Gastroesophageal sphincter (tissue), 4 donors: ENCODE measurements around the gene SLC6A3. TPM values are rescaled to one million over a fixed set of nuclear protein-coding genes. Genes with fewer than 3 reads are reported as not detected.

Experiments
- ATAC-seq: fragments of 150-250 bp; one replicate; pipeline ENCODE4 v1.9.1; 2016; ENCODE audit warnings: mild to moderate bottlenecking, moderate library complexity
- H3K27ac ChIP-seq, 4 donors: fragments of 200-600 bp; sonication (generic) in 3 of 4; 1 replicate in 3 of 4; 2 replicates in 1 of 4; pipeline ENCODE4 v1.5.1; 2016 to 2019
- H3K27me3 ChIP-seq: fragments of 200-600 bp; sonication (generic); one replicate; pipeline ENCODE4 v1.5.1; 2019
- H3K36me3 ChIP-seq, 2 donors: fragments of 200-600 bp; sonication (generic); one replicate each; pipeline ENCODE4 v1.5.1; 2019; ENCODE audit warnings: control low read depth in 1 of 2
- H3K4me1 ChIP-seq, 3 donors: fragments of 200-600 bp; sonication (generic); 1 replicate in 2 of 3; 2 replicates in 1 of 3; pipeline ENCODE4 v1.5.1; 2016 to 2019; ENCODE audit warnings: control low read depth in 2 of 3
- H3K4me3 ChIP-seq, 2 donors: fragments of 200-600 bp; sonication (generic); one replicate each; pipeline ENCODE4 v1.5.1; 2019; ENCODE audit warnings: mild to moderate bottlenecking in 1 of 2, moderate library complexity in 1 of 2
- H3K9me3 ChIP-seq, 3 donors: fragments of 200-600 bp; sonication (generic); one replicate each; pipeline ENCODE4 v1.5.1; 2017 to 2019; ENCODE audit warnings: control low read depth in 2 of 3
- EP300 ChIP-seq: sonication (generic); formaldehyde crosslinking; IDR thresholded peaks from one replicate; pipeline ENCODE4 v1.6.1; 2017; ENCODE audit warnings: antibody characterized with exemption, mild to moderate bottlenecking
- POLR2A ChIP-seq, 2 donors: fragments of 450-650 bp; IDR thresholded peaks; one replicate each; pipeline ENCODE4 v1.6.1; 2017; ENCODE audit warnings: antibody characterized with exemption in 2 of 2, mild to moderate bottlenecking in 2 of 2, moderate library complexity in 1 of 2
- POLR2AphosphoS5 ChIP-seq: sonication (generic); formaldehyde crosslinking; IDR thresholded peaks from one replicate; pipeline ENCODE4 v1.6.1; 2017; ENCODE audit warnings: antibody characterized with exemption
- WGBS, 2 donors: methylation state at CpG; one replicate each; pipeline ENCODE4 v1.1.5; 2018; ENCODE audit warnings: low coverage in 1 of 2; 5-methylcytosine and 5-hydroxymethylcytosine counted together
- total RNA-seq, 4 donors: library from RNA; depleted of rRNA; stranded (reverse); fragments of >200 nt; gene quantifications; one replicate each; pipeline ENCODE4 v1.1.0, GENCODE V29; 2016
- TF ChIP-seq, protein P1 (sequence below), 4 experiments: fragments of 200-600 bp in 2 of 4; fragments of 450-650 bp in 2 of 4; sonication (generic) in 1 of 4; IDR thresholded peaks; one replicate each; pipeline ENCODE4 v1.5.1; 2017 to 2019; ENCODE audit warnings: antibody characterized with exemption in 4 of 4, mild to moderate bottlenecking in 2 of 4, moderate library complexity in 2 of 4

SLC6A3 gene
- total RNA-seq, 4 donors from 2014 or later, result not detected

DNA sequence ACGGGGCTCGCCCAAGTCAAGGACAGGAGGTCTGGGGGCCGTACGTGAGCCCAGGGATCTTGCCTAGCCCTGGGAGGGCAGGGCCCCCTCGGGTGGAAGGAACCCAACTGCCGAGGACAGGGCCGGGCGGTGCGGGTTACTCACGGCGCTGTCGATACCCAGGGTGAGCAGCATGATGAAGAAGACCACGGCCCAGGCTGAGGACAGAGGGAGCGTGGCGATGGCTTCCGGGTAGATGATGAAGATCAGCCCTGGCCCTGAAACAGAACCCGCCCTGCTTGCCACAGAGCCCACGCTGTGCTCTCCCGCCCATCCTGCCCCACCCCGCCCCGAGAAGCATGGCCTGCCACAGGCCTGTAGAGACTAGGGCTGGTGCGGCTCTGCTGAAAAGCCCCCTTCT lies 34.1 kb downstream of the SLC6A3 start:
- no peaks in the 10 kb centered on the region for H3K9me3 ChIP-seq
- no peak for ATAC-seq
- TF ChIP-seq POLR2A (IDR thresholded peaks at IDR 0.05) (no peak), POLR2AphosphoS5 (no peak), EP300 (no peak)
- TF ChIP-seq, protein P1, sequence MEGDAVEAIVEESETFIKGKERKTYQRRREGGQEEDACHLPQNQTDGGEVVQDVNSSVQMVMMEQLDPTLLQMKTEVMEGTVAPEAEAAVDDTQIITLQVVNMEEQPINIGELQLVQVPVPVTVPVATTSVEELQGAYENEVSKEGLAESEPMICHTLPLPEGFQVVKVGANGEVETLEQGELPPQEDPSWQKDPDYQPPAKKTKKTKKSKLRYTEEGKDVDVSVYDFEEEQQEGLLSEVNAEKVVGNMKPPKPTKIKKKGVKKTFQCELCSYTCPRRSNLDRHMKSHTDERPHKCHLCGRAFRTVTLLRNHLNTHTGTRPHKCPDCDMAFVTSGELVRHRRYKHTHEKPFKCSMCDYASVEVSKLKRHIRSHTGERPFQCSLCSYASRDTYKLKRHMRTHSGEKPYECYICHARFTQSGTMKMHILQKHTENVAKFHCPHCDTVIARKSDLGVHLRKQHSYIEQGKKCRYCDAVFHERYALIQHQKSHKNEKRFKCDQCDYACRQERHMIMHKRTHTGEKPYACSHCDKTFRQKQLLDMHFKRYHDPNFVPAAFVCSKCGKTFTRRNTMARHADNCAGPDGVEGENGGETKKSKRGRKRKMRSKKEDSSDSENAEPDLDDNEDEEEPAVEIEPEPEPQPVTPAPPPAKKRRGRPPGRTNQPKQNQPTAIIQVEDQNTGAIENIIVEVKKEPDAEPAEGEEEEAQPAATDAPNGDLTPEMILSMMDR (IDR thresholded peaks at IDR 0.05), result no peak
- H3K27ac ChIP-seq, result no peak overlapping the region
- peaks cover 92% of the 10 kb centered on the region for H3K27me3 ChIP-seq
- no peaks in the 10 kb centered on the region for H3K4me1 ChIP-seq
- no peaks in the 10 kb centered on the region for H3K36me3 ChIP-seq
- no peak overlapping the region for H3K4me3 ChIP-seq
- 71 to 94% methylated on average over 4 to 11 of the region's 22 CpGs for WGBS, 2 donors

DNA sequence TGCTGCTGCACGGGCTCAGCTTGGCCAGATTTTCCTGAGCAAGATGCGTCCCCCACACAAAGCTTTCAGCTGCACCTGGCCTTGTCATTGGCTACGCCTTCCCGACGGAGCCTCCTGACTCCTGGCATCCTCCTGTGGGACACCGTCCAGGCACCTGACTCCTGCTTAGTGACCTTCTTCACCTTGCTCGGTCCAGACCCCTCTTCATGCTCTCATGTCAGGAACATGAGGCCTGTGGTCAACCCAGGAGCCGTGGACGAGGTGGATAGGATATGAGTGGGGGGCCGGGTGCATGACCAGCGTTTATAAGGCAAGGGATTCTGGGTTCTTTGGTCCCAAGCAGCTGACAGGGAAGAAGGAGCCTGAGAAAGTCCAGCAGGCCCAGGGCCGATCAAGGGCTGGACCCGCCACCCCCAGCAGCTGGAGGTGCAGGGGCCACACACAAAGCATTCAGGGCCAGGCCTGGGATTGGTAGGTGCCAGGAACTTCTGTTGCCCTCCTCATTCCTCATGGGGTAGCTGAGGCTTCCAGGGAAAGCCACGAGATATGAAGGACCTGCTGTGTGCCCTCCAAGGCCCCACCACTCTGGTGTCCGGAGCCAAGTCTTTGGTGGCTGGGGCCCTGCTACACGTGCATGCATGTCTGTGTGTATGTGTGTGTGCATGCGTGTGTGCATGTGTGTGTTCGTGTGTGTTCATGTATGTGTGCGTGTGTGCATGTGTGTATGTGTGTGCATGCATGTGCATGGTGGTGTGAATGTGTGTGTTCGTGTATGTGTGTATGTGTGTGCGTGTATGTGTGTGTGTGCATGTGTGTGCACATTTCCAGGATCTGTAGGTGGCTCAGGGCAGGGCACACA lies 34.9 kb downstream of the SLC6A3 start:
- ATAC-seq, result no peak
- H3K36me3 ChIP-seq, result no peaks in the 10 kb centered on the region
- H3K4me3 ChIP-seq, result no peak overlapping the region
- H3K4me1 ChIP-seq, result no peaks in the 10 kb centered on the region
- no peaks in the 10 kb centered on the region for H3K9me3 ChIP-seq
- H3K27ac ChIP-seq, result no peak overlapping the region
- peaks cover 99% of the 10 kb centered on the region for H3K27me3 ChIP-seq
- TF ChIP-seq POLR2A (IDR thresholded peaks at IDR 0.05) (no peak), POLR2AphosphoS5 (no peak), EP300 (no peak)
- TF ChIP-seq, protein P1 (IDR thresholded peaks at IDR 0.05), result no peak
- 80 to 81% methylated on average over 1 to 6 of the region's 21 CpGs for WGBS, 2 donors

DNA sequence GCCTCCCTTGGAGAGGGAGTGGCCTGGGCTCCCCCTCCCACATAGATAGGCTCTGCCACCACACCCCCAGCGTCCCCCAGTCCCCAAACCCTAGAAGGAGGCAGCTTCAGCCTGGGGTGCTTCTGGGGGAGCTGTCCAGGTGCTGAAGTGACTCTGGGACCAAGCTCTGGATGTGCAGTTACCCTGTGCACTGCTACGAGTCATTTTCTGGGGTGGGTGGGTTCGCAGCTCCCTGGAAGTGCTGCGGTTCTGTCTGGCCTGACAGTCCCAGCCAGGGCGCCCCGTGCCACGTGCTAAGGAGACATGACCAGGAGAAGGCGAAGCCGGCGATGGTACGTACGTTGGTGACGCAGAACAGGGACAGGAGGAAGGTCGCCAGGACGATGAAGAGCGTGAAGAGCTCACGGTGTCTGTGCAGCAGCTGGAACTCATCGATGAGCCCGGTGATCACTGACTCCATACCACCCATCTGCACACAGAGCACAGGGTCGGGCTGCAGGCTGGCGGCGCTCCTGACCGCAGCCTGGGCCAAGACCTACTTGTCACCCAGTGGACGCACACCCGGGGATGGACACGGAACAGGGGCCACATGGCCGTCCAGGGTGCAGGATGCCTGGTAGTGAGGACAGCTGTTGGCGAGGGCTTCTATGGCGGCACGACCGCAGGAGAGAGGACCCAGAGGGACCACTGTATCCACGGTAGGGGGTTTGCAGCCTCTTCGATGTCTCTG lies 35.7 kb downstream of the SLC6A3 start:
- Histone ChIP-seq H3K36me3 (no peaks in the 10 kb centered on the region), H3K4me1 (no peaks in the 10 kb centered on the region), H3K27me3 (peaks cover 99% of the 10 kb centered on the region), H3K27ac (no peak overlapping the region), H3K4me3 (no peak overlapping the region), H3K9me3 (no peaks in the 10 kb centered on the region)
- no peak for ATAC-seq
- TF ChIP-seq POLR2A (IDR thresholded peaks at IDR 0.05) (no peak), POLR2AphosphoS5 (no peak), EP300 (no peak)
- TF ChIP-seq, protein P1 (IDR thresholded peaks at IDR 0.05), result no peak
- 0 to 59% methylated on average over 2 to 6 of the region's 33 CpGs for WGBS, 2 donors

DNA sequence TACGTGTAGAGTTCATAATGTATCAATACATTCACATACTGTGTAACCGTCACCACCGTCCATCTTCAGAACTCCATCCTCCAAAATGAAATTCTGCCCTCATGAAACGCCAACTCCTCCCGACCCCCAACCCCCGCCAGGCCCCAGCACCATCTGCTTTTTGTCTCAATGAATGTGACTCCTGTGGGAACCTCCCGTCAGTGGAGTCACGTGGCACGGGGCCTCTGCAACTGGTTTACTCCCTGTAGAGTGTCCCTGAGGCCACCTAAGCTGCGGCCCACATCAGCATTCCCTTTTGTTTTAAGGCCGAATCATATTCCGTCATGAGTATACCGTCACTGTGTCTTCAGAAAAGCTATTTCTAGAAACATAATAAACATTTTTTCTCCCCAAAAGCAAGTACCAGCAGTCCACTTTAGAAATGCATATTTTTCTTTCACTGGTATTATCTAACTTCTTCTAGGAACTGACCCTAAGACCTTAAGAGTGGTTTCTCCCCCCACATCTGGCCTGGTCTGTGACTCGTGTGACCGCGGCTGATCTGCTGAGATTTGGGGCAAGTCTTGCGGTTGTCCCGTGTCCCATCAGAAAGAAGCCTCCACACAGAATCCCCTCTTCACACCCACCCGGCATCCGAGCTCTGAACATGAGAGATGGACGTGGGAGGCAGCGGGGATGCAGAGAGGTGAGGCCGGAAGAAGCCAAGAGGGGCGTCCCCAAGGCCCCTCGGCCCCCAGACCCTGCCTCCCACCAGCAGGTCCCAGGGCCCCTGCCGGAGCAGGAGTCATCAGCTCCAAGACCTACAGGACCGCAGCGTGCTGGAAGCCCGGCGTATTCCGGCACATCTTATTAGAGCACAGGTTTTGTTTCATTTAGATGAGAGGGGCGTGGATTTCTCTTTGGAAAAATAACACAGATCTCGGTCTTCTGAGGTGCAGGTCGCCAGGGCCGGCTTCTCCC lies 38.3 kb downstream of the SLC6A3 start:
- ATAC-seq, result no peak
- Histone ChIP-seq H3K27me3 (peaks cover 96% of the 10 kb centered on the region), H3K4me3 (no peak overlapping the region), H3K27ac (no peak overlapping the region), H3K36me3 (no peaks in the 10 kb centered on the region), H3K9me3 (no peaks in the 10 kb centered on the region), H3K4me1 (no peaks in the 10 kb centered on the region)
- TF ChIP-seq EP300, result no peak
- no peak for TF ChIP-seq POLR2AphosphoS5
- TF ChIP-seq, protein P1 (IDR thresholded peaks at IDR 0.05), result no peak
- no peak for TF ChIP-seq POLR2A (IDR thresholded peaks at IDR 0.05)
- 22 to 50% methylated on average over 12 to 19 of the region's 35 CpGs for whole genome bisulfite sequencing, 2 donors
